NCI-H2107 treated with DMSO at 0.1 percent for 48 hours (cell line): ENCODE data around the gene SUN2.

Experiments
- DNase-seq: peaks from one replicate; lab custom pipeline; 2025; ENCODE audit not compliant: unreplicated experiment; lab: John Stamatoyannopoulos, UW

SUN2 gene

GRCh38 chr22:38699143-38699542 is 56.7 kb downstream of the SUN2 start:
- DNase-seq, result no peak

GRCh38 chr22:38698407-38699094 is 57.2 kb downstream of the SUN2 start:
- DNase-seq, result no peak

GRCh38 chr22:38697425-38698089 is 58.2 kb downstream of the SUN2 start:
- no peak for DNase-seq

- no peak for DNase-seq
These were observed 59.0 kb downstream of the SUN2 start for GRCh38 chr22:38696606-38697424.

- DNase-seq, result no peak
These were observed 60.9 kb downstream of the SUN2 start for GRCh38 chr22:38694940-38695339.

- no peak for DNase-seq
These were observed 61.7 kb downstream of the SUN2 start for GRCh38 chr22:38694049-38694448.

- DNase-seq, result no peak
These were observed 66.1 kb downstream of the SUN2 start for GRCh38 chr22:38689651-38690050.

GRCh38 chr22:38685761-38686160 is 70.0 kb downstream of the SUN2 start:
- DNase-seq, result no peak

- no peak for DNase-seq
These were observed 70.9 kb downstream of the SUN2 start for GRCh38 chr22:38684895-38685294.
